Measurements from ENCODE around the gene IQSEC1.

Gene IQSEC1

DNA sequence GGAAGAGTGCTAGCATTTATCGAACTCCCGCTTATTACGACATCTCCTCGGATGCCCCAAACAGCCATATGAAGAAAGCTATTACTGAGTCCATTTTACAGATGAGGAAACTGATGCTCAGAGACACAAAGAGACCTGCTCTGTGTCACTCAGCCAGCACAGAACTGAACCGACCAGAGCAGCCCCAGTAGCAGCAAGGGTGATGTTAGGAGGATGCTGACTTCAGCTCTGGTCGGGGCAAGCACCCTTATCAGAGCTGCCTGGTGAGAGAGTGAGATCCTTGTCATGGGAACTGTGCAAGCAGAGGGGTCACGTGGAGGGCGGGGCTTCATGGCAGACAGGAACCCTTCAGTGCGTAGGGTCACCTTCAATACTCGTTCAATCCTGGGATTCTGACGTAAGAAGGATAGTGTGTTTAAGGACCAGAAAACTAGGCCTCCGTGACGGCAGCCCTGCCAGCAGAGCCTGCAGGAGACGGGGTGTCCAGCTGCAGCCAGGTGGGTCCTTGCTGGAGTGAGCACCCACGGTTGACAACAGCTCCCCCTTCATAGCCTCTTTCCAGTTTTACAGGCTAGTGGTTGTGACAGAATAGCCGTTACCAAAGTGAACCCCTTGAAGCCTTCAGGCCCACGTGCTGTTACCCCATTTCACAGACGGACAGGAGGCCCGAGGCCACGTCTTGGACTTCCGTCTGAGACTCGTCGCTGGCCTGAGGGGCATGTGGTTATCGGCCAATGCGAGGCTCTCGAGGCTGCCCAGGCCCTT lies 12.0 kb upstream of the IQSEC1 start:
- no peak for DNase-seq

- DNase-seq = no peak
Measured at GRCh38 chr3:13083898-13084297, 10.7 kb upstream of the IQSEC1 start.

GRCh38 chr3:13083254-13083653 lies 10.0 kb upstream of the IQSEC1 start:
- DNase-seq = no peak

- DNase-seq = no peak
Measured at GRCh38 chr3:13082677-13083076, 9.4 kb upstream of the IQSEC1 start.

DNA sequence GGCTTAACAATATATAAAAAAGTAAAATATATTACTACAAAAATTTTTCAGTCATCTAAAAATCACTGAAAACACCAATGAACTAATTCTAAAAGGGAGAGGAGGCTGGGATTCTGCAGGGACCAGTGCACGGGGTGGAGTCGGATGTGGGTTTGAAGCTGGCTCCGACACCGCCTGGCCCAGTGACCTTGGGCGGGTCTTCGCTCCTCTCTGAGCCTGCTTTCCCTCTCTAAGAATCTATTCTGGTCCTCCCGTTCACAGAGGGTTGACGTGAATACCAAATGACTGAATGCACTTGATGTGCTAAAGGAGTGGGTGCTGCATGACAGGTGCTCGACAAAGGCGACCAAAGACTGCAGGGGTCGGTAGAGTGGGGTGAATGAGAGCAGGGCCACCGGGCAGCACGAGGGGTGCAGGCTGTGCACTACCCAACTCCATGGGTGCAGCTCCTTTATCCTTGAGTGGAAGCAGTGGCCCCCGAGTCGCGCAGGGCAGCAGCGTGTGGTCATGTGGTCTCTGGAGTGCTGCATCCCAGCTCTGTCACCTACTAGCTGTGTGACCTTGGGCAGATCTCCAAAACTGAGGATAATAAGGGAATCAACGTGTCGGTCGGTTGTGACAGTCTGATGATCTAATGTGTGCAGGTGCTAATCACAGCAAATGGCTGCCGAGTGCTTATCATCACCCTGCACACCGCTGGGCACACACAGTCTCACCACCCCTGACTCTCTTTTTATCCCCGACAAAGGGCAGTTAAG lies 8.6 kb upstream of the IQSEC1 start:
- DNase-seq = no peak

DNA sequence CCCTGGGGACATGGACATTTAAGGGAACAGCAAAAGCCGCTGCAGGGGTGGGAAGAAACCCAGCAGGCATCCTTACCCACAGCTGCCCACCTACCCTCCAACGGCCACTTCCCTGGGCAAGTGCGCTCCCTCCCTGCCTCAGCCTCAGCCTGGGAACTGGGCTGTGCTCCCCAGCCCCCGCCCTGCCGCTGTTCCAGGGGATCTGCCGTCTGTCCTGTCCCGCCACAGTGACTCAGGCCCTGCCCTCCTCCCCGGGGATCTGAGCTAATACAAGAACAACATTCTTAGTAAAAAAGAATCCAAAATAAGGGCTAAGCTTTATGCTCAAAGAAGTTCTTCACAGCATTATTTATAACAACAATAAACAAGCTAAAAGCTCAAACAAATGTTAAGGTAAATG lies 7.4 kb upstream of the IQSEC1 start:
- DNase-seq = no peak

DNA sequence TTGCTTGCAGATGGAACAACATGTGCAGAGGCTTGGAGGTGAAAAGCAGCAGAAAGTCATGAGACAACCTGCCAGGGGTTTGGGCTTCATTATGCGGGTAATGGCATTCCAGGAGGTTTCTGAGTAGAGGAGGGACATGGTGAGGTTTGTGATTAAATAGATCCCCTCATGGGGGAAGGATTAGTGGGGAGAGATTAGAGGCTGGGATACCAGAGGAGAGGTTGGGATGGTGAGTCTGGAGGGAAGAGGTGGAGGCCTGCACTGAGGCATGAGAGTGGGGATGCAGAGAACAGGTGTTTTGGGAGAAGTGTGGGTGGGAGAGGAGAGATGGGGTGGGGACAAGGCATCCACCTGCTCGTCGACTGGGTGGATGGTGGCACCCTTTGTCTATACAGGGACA lies 6.8 kb upstream of the IQSEC1 start:
- DNase-seq = no peak

DNA sequence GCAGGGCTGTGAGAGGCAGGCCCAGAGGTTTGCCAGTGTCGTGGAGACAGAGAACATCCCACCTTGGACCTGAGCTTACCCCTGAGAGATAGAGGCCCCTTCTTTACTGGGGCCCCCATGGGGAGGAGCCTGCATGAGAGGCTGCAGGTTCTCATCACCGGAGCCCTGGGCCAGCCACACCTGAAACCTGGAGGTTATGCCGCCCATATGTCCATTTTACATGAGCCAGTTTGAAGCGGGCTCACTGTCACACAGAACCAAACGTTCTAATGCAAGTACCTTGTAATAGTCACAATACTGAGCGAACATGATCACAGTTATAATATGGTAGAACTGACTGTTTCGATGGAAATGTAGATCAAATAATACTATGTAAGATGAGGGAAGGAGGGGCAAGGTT lies 6.3 kb upstream of the IQSEC1 start:
- no peak for DNase-seq

GRCh38 chr3:13079051-13079450 lies 5.8 kb upstream of the IQSEC1 start:
- no peak for DNase-seq

GRCh38 chr3:13078163-13078905 lies 5.1 kb upstream of the IQSEC1 start:
- no peak for DNase-seq

GRCh38 chr3:13077431-13078162 lies 4.4 kb upstream of the IQSEC1 start:
- no peak for DNase-seq

DNA sequence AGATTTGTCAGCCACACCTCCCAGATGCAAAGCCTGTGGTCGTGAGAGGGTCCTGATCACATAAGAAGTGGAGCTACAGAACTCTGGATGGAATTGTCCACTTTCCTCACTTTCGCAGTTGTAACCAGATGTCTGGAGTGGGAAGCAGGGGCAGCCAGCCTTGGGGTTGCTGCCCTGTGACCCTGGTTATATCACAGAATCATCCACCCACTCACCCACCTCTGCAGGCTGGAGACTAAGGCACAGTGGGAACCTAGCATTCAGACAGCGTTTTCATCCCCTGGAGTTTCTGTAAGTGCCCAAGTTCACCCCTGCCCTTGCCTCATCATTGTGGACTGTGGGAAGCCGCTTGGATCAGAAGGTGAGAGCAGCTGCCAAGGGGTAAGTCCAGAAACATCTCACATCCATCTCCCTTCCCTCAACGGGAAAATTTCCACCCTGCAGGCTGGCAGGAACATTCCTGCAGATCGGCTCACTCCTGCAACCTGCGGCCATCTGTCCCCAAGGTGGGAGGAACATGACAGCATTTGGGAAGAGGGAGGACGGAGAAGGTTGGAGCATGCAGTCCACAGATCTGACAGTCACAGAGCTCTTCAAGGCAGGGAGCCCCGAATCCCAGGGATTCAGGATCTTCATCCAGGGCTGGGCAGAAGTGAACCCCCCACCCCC lies 2.9 kb upstream of the IQSEC1 start:
- DNase-seq = no peak

DNA sequence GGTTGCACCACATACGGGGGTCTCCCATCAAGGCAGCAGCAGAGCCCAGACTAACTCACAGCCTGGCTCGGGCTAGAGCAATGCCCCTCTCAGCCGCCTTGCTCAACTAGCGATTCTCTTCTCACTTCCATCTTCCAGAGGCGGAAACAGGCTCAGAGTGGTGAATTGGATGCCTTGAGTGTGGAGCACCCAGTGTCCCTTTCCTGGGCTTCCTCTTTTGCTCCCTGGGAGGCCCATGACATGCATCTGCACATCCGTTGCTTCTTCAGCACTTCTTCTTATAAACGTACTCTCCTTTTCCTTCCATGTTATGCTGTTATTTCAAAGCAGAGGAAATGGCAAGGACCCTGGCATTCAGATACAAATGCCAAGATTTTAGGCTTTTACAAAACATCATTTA lies 2.1 kb upstream of the IQSEC1 start:
- DNase-seq = no peak

DNA sequence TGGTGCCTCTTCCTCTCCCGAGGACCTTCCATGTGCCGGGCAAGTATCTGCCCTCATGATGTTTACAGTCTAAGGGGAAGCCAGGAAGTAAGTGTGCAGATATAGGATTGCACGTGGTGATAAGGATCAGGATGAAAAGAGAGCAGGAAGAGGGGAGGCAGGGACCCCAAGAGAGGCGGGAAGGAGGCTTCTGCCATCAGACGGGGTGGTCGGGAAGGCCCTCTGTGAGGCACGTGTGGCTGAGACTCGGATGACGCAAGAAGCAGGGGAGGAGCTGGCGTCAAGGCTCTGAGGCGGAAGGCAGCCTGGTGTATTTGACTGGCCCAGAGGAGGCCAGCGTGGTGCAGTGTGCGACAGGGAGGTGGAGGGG lies 762 bp upstream of the IQSEC1 start:
- no peak for DNase-seq

GRCh38 chr3:13072600-13073325 lies 466 bp downstream of the IQSEC1 start:
- DNase-seq = no peak

GRCh38 chr3:13072239-13072599 lies 1.0 kb downstream of the IQSEC1 start:
- DNase-seq = no peak

GRCh38 chr3:13071695-13072094 lies 1.5 kb downstream of the IQSEC1 start:
- no peak for DNase-seq

DNA sequence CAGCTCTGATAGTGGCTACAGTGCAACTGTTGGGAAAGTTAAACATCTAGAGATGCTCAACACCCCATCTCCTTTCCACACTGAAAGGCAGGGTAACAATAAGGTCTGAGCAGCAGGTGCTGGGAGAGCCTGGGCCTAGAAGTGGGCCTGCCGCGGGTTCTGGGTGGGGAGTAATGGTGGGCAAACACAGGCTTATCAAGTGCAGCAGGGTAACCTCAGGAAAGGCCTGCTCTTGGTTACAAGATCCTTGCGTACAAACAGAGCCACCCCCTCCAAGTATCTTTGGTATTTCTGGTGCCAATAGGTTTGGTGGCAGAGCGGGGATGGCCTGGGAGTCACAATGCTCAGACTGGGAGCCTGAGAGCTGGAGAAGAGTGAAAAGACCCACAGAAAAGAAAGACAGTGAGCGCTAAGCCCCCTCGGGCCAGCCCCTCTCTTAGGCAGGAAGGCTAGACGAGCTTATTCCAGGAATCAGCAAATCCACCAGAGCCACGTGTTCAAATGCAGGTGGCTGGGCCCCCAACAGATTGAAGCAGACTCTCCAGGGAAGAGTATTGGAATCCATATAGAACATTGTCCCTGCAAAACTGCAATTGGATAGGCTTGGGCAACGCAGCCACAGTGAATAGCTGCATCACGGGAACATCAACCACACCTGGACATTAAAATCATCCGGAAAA lies 2.7 kb downstream of the IQSEC1 start:
- DNase-seq = no peak

DNA sequence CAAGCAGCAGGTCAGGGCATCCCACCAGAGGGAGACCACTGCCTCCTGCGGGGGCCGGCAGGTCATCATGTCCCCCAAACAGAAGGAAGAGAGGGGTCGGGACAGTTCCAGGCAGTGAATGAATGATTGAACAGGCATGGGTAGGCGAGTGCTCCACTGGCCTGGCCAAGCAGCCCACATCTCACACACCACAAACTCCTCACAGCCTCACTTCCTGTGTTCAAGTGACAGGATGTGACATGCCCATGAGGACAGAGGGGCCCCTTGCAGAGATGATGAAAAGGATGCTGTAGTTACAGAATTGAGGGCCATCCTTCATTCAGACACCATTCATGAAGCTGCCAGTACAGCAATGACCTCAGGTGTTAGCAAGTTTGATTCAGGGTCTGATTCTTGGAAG lies 3.7 kb downstream of the IQSEC1 start:
- DNase-seq = peak; percentile 77

DNA sequence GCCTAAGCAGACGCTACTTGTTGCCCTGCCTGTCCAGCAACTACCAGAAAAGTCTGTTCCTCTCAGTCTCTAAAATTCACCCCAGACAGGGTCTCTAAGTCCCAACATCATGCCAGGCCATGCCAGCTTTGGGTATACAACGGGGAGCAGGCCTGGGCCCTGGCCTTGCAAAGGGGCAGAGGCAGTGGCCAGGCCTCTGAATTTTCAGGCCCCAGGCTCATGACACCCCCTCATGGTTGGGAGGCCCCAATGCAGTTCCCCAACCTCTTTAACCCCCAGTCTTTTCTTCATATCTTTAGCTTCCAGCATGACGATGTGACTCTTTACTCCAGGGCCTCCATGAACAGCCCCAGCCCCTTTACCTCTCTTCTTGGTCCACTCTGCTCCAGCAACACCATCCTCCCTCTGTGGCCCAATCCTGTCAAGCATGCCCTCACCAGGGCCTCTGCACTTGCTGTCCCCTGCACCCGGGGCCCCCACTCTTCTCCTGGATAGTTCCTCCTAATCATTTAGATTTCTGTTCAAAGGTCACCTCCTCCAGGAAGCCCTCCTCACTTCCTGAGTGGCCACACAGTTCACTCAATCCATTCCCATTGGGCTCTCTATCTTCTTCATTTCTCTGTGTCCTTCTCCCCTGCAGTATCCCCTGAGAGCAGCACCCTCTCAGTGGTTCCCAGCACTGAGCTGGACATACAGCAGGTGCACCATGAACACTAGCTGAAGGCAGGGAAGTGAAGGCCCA lies 4.8 kb downstream of the IQSEC1 start:
- no peak for DNase-seq

- DNase-seq = no peak
Measured at GRCh38 chr3:13067778-13068177, 5.5 kb downstream of the IQSEC1 start.
